Lung (tissue), 12 donors: ENCODE results near the gene NELFE. TPM values are rescaled to one million over a fixed set of nuclear protein-coding genes. Genes with fewer than 3 reads are reported as not detected.

Source experiments
- ATAC-seq: fragments of 200-7000 bp; cut with Tn5 transposase; one replicate; pipeline ENCODE4 v1.9.1; 2020; ENCODE audit warnings: moderate number of reproducible peaks; ENCODE audit not compliant: insufficient read depth, low FRiP score
- DNase-seq, 3 donors: peaks; one replicate each; pipeline ENCODE4 v3.0.0-alpha.2; 2013 to 2017
- H3K27ac ChIP-seq, 2 donors: one replicate each; pipeline ENCODE4 v1.5.1; 2013; ENCODE audit warnings: mild to moderate bottlenecking in 2 of 2, moderate library complexity in 2 of 2, control low read depth in 1 of 2, inconsistent platforms in 1 of 2, low read depth in 1 of 2, low read length in 1 of 2
- H3K27me3 ChIP-seq, 3 donors: one replicate each; pipeline ENCODE4 v1.5.1; 2013; ENCODE audit warnings: low read length in 2 of 3; ENCODE audit not compliant: control insufficient read depth in 3 of 3, insufficient read depth in 3 of 3
- H3K36me3 ChIP-seq, 4 donors: one replicate each; pipeline ENCODE4 v1.5.1; 2013; ENCODE audit warnings: low read length in 4 of 4, mild to moderate bottlenecking in 1 of 4, moderate library complexity in 1 of 4; ENCODE audit not compliant: control insufficient read depth in 4 of 4, insufficient read depth in 4 of 4
- H3K4me1 ChIP-seq, 5 donors: one replicate each; pipeline ENCODE4 v1.5.1; 2013; ENCODE audit warnings: low read length in 5 of 5, mild to moderate bottlenecking in 2 of 5, moderate library complexity in 1 of 5; ENCODE audit not compliant: control insufficient read depth in 5 of 5, insufficient read depth in 5 of 5
- H3K4me3 ChIP-seq: one replicate; pipeline ENCODE4 v1.5.1; 2013; ENCODE audit warnings: mild to moderate bottlenecking, control low read depth, moderate library complexity
- H3K9ac ChIP-seq, 2 donors: one replicate each; pipeline ENCODE4 v1.5.1; 2013; ENCODE audit warnings: low read length in 2 of 2, control low read depth in 1 of 2; ENCODE audit not compliant: insufficient read depth in 1 of 2
- H3K9me3 ChIP-seq, 4 donors: one replicate each; pipeline ENCODE4 v1.5.1; 2013; ENCODE audit warnings: low read length in 3 of 4, mild to moderate bottlenecking in 1 of 4, moderate library complexity in 1 of 4; ENCODE audit not compliant: control insufficient read depth in 4 of 4, insufficient read depth in 3 of 4
- WGBS, 2 donors: extraction: QIAGEN DNeasy Blood & Tissue Kit; methylation state at CpG; one replicate each; pipeline ENCODE4 v1.1.7; 2013; 5-methylcytosine and 5-hydroxymethylcytosine counted together
- polyA plus RNA-seq, 2 donors: library from polyadenylated mRNA; stranded (reverse); fragments of 200-250 nt; gene quantifications; one replicate each; pipeline ENCODE4 v1.2.1, GENCODE V29; 2013
- total RNA-seq, 2 donors: library from RNA; depleted of rRNA in 1 of 2; stranded (reverse); fragments of >200 nt in 1 of 2; gene quantifications; one replicate each; pipeline ENCODE4 v1.2.1, GENCODE V29; 2014 to 2021
- TF ChIP-seq, protein P1 (sequence below): IDR thresholded peaks from 2 replicates; pipeline ENCODE4 v1.5.1; 2012; ENCODE audit warnings: mild to moderate bottlenecking; ENCODE audit errors: control extremely low read depth, extremely low read depth
- donor health status: control.
- donor health status: control.
- donor health status: Bipolar disorder and iron deficiency.
- donor health status: healthy.
- donor health status: DM: yes; HTN: yes; CAD: no.

NELFE gene
- total and polyA plus RNA-seq, 4 donors = 53.1 to 69.0 (median 58.7) TPM

- H3K27me3 ChIP-seq = no peaks in the 10 kb centered on the region
- H3K9ac ChIP-seq = no peak overlapping the region
- peaks cover 4 to 22% (median 7%) of the 10 kb centered on the region in 5 donors for H3K4me1 ChIP-seq
- 87 to 90% methylated on average over 11 of the region's 11 CpGs for WGBS, 2 donors
- no peak overlapping the region for H3K27ac ChIP-seq
- no peaks in the 10 kb centered on the region for H3K9me3 ChIP-seq
- ATAC-seq (no peak), DNase-seq (no peak)
- H3K4me3 ChIP-seq = no peak overlapping the region
- H3K36me3 ChIP-seq = peaks cover 10 to 57% (median 28%) of the 10 kb centered on the region in 4 donors
- TF ChIP-seq, protein P1, sequence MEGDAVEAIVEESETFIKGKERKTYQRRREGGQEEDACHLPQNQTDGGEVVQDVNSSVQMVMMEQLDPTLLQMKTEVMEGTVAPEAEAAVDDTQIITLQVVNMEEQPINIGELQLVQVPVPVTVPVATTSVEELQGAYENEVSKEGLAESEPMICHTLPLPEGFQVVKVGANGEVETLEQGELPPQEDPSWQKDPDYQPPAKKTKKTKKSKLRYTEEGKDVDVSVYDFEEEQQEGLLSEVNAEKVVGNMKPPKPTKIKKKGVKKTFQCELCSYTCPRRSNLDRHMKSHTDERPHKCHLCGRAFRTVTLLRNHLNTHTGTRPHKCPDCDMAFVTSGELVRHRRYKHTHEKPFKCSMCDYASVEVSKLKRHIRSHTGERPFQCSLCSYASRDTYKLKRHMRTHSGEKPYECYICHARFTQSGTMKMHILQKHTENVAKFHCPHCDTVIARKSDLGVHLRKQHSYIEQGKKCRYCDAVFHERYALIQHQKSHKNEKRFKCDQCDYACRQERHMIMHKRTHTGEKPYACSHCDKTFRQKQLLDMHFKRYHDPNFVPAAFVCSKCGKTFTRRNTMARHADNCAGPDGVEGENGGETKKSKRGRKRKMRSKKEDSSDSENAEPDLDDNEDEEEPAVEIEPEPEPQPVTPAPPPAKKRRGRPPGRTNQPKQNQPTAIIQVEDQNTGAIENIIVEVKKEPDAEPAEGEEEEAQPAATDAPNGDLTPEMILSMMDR = no peak
These were observed 9.6 kb upstream of the NELFE start for GRCh38 chr6:31968326-31968725.

DNA sequence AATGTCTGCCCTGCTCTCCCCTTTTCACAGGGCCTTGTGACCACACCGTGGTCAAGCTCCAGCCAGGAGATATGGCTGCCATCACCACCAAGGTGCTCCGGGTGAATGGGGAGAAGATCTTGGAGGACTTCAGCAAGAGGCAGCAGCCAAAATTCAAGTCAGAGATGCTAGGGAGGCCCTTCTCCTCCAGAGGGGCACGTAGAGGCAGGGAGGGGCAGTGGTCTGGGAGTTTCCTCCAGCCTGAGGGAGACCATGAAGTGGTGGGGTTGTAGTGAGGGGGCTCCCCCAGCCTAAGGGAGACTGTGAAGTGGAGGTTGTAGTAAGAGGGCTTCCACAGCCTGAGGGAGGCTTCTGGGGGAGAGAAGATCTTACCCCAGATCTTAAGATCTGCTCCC is 9.2 kb upstream of the NELFE start:
- no peak overlapping the region for H3K9ac ChIP-seq
- no peak for DNase-seq

DNA sequence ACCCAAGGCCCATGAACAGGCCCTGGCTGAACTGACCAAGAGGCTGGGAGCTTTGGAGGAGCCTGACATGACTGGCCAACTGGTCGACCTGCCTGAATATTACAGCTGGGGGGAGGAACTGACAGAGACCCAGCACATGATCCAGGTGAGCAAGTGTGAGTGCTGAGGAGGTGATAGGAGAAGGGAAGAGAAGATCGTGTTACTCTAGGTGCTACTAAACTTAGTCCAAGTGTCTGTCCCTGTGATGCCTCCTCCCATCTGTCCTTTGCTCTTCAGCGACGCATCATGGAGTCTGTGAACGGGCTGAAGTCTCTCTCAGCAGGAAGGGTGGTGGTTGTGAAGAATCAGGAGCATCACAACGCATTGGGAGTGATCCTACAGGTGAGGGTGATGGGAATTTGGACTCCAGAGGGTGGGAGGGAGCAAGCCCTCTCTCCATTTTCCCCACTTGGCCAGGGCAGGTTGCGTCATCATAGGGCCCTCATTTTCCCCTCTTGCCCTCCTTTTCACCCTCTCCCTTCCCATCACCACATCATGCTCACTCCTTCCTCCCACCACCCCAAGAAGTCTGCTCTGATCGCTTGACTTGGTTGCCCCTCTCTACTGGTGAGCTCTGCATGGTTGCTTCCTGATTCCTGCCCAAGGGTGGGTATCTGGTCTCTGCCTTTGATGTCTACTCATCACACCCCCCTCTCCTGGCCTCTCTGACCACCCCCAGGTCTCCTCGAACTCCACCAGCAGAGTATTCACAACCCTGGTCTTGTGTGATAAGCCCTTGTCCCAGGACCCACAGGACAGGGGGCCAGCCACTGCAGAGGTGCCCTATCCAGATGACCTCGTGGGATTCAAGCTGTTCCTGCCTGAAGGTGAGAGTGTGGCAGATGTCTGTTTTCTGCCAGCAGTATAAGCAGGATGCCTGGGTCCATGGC is 8.5 kb upstream of the NELFE start:
- H3K4me3 ChIP-seq = no peak overlapping the region
- H3K27ac ChIP-seq = no peak overlapping the region
- WGBS, 2 donors = 85 to 92% methylated on average over 10 of the region's 10 CpGs
- no peak for ATAC-seq
- H3K9me3 ChIP-seq = no peaks in the 10 kb centered on the region
- peaks cover 0 to 14% (median 5%) of the 10 kb centered on the region in 5 donors for H3K4me1 ChIP-seq
- no peaks in the 10 kb centered on the region for H3K27me3 ChIP-seq
- H3K36me3 ChIP-seq = peaks cover 15 to 68% (median 27%) of the 10 kb centered on the region in 4 donors
- TF ChIP-seq, protein P1 = no peak
- no peak overlapping the region for H3K9ac ChIP-seq
- DNase-seq = no peak

More for the DNA sequence above, 9.2 kb upstream of the NELFE start:
- Histone ChIP-seq H3K27ac (no peak overlapping the region), H3K4me3 (no peak overlapping the region), H3K27me3 (no peaks in the 10 kb centered on the region), H3K36me3 (peaks cover 14 to 62% (median 28%) of the 10 kb centered on the region in 4 donors), H3K4me1 (peaks cover 0 to 18% (median 5%) of the 10 kb centered on the region in 5 donors), H3K9me3 (no peaks in the 10 kb centered on the region)
- 86 to 90% methylated on average over 3 of the region's 3 CpGs for WGBS, 2 donors
- no peak for ATAC-seq
- TF ChIP-seq, protein P1 = no peak
